ENCODE measurements around the gene RCE1.

The RCE1 gene

DNA sequence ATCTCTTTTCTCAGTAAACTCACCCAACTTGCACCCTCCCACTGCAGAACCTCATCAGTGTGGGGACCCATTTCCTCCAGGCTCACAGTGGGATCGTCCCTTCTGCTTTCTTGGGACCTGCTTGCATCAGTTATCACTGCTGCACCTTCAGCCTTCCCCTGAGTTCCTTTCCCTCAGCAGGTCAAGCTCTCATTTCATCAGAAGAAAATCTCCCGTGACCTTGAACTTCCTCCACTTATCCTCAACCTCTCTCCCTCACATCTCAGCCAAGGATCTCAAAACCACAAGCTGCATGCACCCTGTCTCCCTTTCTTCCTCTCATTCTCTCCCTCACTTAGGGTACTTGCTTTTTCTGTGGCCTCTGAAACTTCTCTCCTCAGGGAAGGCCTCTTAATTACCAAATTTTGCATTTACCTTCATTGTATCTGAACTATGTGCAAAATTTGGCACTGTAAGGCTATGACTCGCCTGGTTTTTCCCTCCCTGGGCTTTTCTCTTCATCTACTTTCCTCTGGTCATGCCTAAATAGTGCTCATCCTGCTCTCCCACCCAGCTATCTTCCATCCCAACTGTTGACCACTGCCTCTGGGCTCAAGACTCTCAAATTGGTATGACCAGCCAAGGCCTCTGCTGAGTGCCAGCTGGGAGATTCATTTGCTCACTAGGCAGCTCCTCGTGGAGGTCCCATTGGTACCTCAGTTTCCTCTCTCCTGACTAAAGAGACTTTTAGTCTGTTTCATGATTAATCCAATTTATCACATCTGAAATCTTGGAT is 2.7 kb upstream of the RCE1 start:
- no peak overlapping the region for H3K4me3 ChIP-seq (ENCODE audit: low read depth, low read length)
- TF ChIP-seq, protein P1, sequence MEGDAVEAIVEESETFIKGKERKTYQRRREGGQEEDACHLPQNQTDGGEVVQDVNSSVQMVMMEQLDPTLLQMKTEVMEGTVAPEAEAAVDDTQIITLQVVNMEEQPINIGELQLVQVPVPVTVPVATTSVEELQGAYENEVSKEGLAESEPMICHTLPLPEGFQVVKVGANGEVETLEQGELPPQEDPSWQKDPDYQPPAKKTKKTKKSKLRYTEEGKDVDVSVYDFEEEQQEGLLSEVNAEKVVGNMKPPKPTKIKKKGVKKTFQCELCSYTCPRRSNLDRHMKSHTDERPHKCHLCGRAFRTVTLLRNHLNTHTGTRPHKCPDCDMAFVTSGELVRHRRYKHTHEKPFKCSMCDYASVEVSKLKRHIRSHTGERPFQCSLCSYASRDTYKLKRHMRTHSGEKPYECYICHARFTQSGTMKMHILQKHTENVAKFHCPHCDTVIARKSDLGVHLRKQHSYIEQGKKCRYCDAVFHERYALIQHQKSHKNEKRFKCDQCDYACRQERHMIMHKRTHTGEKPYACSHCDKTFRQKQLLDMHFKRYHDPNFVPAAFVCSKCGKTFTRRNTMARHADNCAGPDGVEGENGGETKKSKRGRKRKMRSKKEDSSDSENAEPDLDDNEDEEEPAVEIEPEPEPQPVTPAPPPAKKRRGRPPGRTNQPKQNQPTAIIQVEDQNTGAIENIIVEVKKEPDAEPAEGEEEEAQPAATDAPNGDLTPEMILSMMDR (IDR thresholded peaks at IDR 0.05; ENCODE audit: low read depth, low read length), result no peak

DNA sequence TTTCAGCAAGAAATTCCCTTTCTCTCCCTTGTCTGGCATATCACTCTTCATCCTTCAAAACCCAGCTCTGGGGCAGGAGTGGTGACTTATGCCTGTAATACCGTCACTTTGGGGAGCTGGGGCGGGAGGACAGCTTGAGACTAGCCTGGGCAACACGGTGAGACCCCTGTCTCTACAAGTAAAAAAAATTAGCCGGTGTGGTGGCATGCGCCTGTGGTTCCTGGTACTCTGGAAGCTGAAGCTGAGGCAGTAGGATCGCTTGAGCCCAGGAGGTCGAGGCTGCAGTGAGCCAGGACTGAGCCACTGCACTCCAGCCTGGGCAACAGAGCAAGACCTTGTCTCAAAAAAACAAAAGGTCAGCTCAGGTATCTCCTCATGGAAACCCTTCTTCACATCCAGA is 1.4 kb upstream of the RCE1 start:
- peak overlapping the region; percentile 99 for H3K4me3 ChIP-seq (ENCODE audit: low read depth, low read length)
- TF ChIP-seq, protein P1 (IDR thresholded peaks at IDR 0.05; ENCODE audit: low read depth, low read length), result no peak

DNA sequence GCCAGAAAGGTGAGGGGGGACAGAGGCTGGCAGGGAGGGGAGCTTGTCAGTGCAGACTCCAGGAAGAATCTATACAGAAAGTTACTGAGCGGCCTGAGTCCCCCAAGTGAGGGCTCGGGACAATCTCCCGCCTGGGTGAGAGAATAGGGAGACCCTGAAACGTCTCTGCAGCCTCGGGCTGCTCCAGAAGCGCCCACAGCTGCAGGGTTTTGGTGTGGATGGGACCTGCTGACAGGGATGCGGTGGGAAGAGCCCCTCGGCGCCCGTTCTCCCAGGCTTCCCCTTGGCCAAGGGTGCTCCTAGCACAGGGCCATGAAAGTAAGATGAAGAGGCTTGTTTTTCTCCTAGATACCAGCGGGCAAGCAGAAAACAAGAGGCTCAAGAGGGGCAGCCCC is 743 bp upstream of the RCE1 start:
- TF ChIP-seq, protein P1 (IDR thresholded peaks at IDR 0.05; ENCODE audit: low read depth, low read length), result no peak
- H3K4me3 ChIP-seq (ENCODE audit: low read depth, low read length), result peak overlapping the region; percentile 99

DNA sequence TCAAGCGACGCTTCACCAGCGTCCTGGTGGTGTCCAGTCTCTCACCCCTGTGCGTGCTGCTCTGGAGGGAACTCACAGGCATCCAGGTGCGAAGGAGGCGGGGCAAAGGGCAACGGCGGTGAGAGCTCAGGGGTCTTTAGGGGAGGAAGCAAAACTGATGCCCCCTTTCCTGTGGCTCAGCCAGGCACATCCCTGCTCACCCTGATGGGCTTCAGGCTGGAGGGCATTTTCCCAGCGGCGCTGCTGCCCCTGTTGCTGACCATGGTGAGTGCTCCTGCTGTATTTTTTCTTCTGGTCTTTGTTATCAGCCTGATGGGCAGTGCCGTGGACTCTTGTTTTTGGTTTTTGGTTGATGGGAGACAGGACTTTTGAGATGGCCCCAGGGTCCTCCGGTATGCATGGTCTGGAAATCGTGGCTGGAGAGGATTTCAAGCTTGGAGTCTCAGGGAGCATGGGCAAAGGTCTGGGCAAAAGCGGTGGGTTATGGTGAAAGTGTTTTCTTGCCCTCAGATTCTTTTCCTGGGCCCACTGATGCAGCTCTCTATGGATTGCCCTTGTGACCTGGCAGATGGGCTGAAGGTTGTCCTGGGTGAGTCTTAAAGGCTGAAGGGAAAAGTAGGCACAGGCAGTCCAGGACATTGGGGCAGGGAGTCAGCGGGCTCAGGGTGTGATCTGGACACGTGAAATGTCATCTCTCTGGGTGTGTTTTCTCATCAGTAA is 695 bp downstream of the RCE1 start:
- peak overlapping the region; percentile 99 for H3K4me3 ChIP-seq (ENCODE audit: low read depth, low read length)
- TF ChIP-seq, protein P1 (IDR thresholded peaks at IDR 0.05; ENCODE audit: low read depth, low read length), result no peak

DNA sequence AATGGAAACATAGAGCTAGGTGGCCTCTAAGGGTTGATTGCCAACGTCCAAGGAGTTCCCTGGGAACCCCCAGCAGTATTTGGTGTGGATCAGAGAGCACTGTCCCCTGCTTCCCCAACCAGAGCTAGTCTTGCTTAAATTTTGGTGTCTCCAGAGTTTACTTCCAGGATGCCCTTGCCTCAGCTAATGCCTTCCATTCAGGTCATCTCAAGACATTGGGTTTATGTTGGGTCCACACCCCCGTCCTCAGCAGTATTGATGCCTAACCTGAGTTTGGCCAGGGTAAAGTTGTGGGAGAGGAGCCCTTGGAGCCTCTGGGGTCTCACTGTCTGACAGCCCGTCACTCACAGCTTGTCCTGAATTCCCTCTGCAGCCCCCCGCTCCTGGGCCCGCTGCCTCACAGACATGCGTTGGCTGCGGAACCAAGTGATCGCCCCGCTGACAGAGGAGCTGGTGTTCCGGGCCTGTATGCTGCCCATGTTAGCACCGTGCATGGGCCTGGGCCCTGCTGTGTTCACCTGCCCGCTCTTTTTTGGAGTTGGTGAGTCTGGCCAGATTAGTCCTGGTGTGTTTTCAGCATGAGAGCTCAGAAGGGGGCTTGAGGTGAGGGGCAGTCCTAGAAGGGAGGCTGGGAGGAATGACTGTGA is 1.4 kb downstream of the RCE1 start:
- TF ChIP-seq, protein P1 (IDR thresholded peaks at IDR 0.05; ENCODE audit: low read depth, low read length), result no peak
- peak overlapping the region; percentile 99 for H3K4me3 ChIP-seq (ENCODE audit: low read depth, low read length)

DNA sequence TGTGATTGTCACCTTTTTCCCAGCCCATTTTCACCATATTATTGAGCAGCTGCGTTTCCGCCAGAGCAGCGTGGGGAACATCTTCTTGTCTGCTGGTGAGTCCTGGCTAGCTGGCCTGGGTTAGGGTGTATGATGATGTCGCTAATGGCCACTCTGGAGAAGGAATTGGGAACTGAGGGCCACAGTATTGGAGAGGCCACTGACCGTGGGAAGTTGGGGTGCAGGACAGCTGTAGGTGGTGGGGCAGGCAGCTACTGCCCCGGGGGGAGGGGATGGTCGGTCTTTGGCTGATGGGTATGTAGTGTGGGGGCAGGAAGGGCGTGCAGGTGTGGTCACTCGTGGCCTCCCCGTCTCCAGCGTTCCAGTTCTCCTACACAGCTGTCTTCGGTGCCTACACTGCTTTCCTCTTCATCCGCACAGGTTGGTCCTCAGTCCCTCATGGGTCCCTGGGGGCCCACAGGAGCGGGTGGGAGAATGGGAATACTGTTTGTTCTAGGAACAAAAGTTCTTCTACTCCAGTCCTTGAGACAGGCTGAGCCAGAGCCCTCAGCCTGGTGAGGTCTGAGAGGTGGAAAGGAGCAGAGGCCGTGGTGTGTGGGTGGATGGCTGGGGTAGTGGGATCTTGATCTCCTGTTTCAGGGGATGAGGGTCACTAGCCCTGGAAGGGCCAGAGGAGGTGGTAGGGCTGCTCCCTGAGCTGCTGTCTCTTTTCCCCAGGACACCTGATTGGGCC is 2.1 kb downstream of the RCE1 start:
- TF ChIP-seq, protein P1 (IDR thresholded peaks at IDR 0.05; ENCODE audit: low read depth, low read length), result no peak

More for the DNA sequence above, 2.1 kb downstream of the RCE1 start:
- H3K4me3 ChIP-seq (ENCODE audit: low read depth, low read length), result no peak overlapping the region

Data from WI38 (cell line).